CD8-positive, alpha-beta memory T cell (primary cell): ENCODE results near the gene RAB3GAP2. TPM values are rescaled to one million over a fixed set of nuclear protein-coding genes. Genes with fewer than 3 reads are reported as not detected.
"Not testable (repeated sequence)": the region's sequence is repeated elsewhere in the genome, so short reads cannot be mapped to it uniquely, and the experiment has no call there.

Source experiments
- CTCF ChIA-PET: fragments of 350-600 bp; sonication (Branson Sonifier 250); formaldehyde crosslinking; loops from one replicate; lab custom pipeline; 2021; ENCODE audit warnings: antibody characterized with exemption; lab: Charles Lee
- POLR2A ChIA-PET: fragments of 350-600 bp; sonication (Branson Sonifier 250); formaldehyde crosslinking; loops from one replicate; lab custom pipeline; 2021; ENCODE audit warnings: antibody characterized with exemption; lab: Charles Lee
- DNase-seq, 5 donors: peaks; one replicate each; pipeline versions ENCODE4 v3.0.0 to v3.0.0-alpha.2; 2020 to 2022; ENCODE audit warnings: mixed read lengths in 1 of 5
- H3K27ac ChIP-seq: one replicate; pipeline ENCODE4 v1.7.0; 2013; ENCODE audit warnings: low read depth, mild to moderate bottlenecking, low read length, moderate library complexity
- H3K27me3 ChIP-seq: 2 replicates; pipeline ENCODE4 v1.7.0; 2013; ENCODE audit warnings: low read length, mild to moderate bottlenecking; ENCODE audit not compliant: insufficient read depth, poor library complexity, severe bottlenecking
- H3K36me3 ChIP-seq: 2 replicates; pipeline ENCODE4 v1.7.0; 2013; ENCODE audit warnings: mild to moderate bottlenecking, low read length, moderate library complexity; ENCODE audit not compliant: insufficient read depth
- H3K4me1 ChIP-seq: 2 replicates; pipeline ENCODE4 v1.7.0; 2013; ENCODE audit warnings: mild to moderate bottlenecking, low read length, moderate library complexity; ENCODE audit not compliant: insufficient read depth
- H3K4me3 ChIP-seq: 2 replicates; pipeline ENCODE4 v1.7.0; 2013; ENCODE audit warnings: mild to moderate bottlenecking, low read length
- H3K9me3 ChIP-seq: 2 replicates; pipeline ENCODE4 v1.7.0; 2013; ENCODE audit warnings: mild to moderate bottlenecking, low read length
- H3K27ac Mint-ChIP-seq, 8 donors: one replicate each; pipeline ENCODE4 v1.8.0; 2020 to 2021; ENCODE audit warnings: mixed read lengths in 8 of 8, mild to moderate bottlenecking in 6 of 8, inconsistent platforms in 3 of 8, moderate library complexity in 3 of 8
- H3K27me3 Mint-ChIP-seq, 2 donors: one replicate each; pipeline ENCODE4 v1.8.0; 2020 to 2021; ENCODE audit warnings: mixed read lengths in 2 of 2, mild to moderate bottlenecking in 1 of 2, moderate library complexity in 1 of 2
- H3K36me3 Mint-ChIP-seq, 3 donors: one replicate each; pipeline ENCODE4 v1.8.0; 2020 to 2021; ENCODE audit warnings: mixed read lengths in 3 of 3, inconsistent platforms in 1 of 3, mild to moderate bottlenecking in 1 of 3
- H3K4me1 Mint-ChIP-seq, 3 donors: one replicate each; pipeline ENCODE4 v1.8.0; 2020 to 2021; ENCODE audit warnings: mixed read lengths in 3 of 3, inconsistent platforms in 1 of 3, mild to moderate bottlenecking in 1 of 3
- H3K4me3 Mint-ChIP-seq, 7 donors: one replicate each; pipeline ENCODE4 v1.8.0; 2020 to 2021; ENCODE audit warnings: mixed read lengths in 7 of 7, mild to moderate bottlenecking in 6 of 7, moderate library complexity in 4 of 7, inconsistent platforms in 2 of 7
- H3K9me3 Mint-ChIP-seq, 5 donors: one replicate each; pipeline ENCODE4 v1.8.0; 2020 to 2022; ENCODE audit warnings: mixed read lengths in 5 of 5, mild to moderate bottlenecking in 3 of 5, moderate library complexity in 2 of 5, inconsistent platforms in 1 of 5
- polyA plus RNA-seq: library from polyadenylated mRNA; unstranded; fragments of 300-500 nt; fragmentation: Illumina TruSeq; gene quantifications from one replicate; pipeline ENCODE4 v1.2.3, GENCODE V29; 2021
- total RNA-seq, 2 experiments: library from RNA; stranded (reverse); gene quantifications; one replicate each; pipeline ENCODE4 v1.2.3, GENCODE V29; 2021

The RAB3GAP2 gene
- total and polyA plus RNA-seq, 3 experiments from 2014 or later = 26.3 to 44.8 (median 41.8) TPM

GRCh38 chr1:220267630-220268029 lies 4.6 kb downstream of the RAB3GAP2 start:
- no peak overlapping the region for H3K27ac ChIP-seq
- H3K9me3 Mint-ChIP-seq = no peaks in the 10 kb centered on the region
- H3K36me3 ChIP-seq = peaks cover 9% of the 10 kb centered on the region
- H3K4me3 Mint-ChIP-seq = no peak overlapping the region
- H3K4me3 ChIP-seq = no peak overlapping the region
- H3K27ac Mint-ChIP-seq = no peak overlapping the region
- ChIA-PET CTCF (no interaction called here), POLR2A (no interaction called here)
- peaks cover 28 to 43% (median 40%) of the 10 kb centered on the region in 3 donors for H3K4me1 Mint-ChIP-seq
- H3K27me3 Mint-ChIP-seq = no peaks in the 10 kb centered on the region
- DNase-seq = no peak
- H3K9me3 ChIP-seq = no peaks in the 10 kb centered on the region
- H3K36me3 Mint-ChIP-seq = peaks cover 15 to 47% (median 28%) of the 10 kb centered on the region in 3 donors
- peaks cover 33% of the 10 kb centered on the region for H3K4me1 ChIP-seq
- H3K27me3 ChIP-seq = no peaks in the 10 kb centered on the region

- Mint-ChIP-seq H3K4me1 (peaks cover 53 to 68% (median 65%) of the 10 kb centered on the region in 3 donors), H3K9me3 (peaks cover 0 to 20% (median 8%) of the 10 kb centered on the region in 5 donors), H3K36me3 (peaks cover 20 to 61% (median 39%) of the 10 kb centered on the region in 3 donors)
- H3K27me3 Mint-ChIP-seq, POLR2A ChIA-PET, H3K36me3 ChIP-seq, DNase-seq, H3K27ac ChIP-seq, H3K9me3 ChIP-seq, H3K4me3 ChIP-seq, CTCF ChIA-PET, H3K27me3 ChIP-seq, H3K27ac Mint-ChIP-seq, H3K4me1 ChIP-seq, H3K4me3 Mint-ChIP-seq: not testable (repeated sequence)
These were observed 12.0 kb downstream of the RAB3GAP2 start for GRCh38 chr1:220260228-220260627.

- H3K27ac ChIP-seq, H3K27me3 Mint-ChIP-seq, POLR2A ChIA-PET, H3K27ac Mint-ChIP-seq, CTCF ChIA-PET, H3K36me3 ChIP-seq, H3K27me3 ChIP-seq, H3K4me3 ChIP-seq, H3K4me1 ChIP-seq, DNase-seq, H3K9me3 ChIP-seq: not testable (repeated sequence)
- peaks cover 0 to 20% (median 8%) of the 10 kb centered on the region in 5 donors for H3K9me3 Mint-ChIP-seq
- H3K36me3 Mint-ChIP-seq = peaks cover 21 to 61% (median 40%) of the 10 kb centered on the region in 3 donors
- peaks cover 55 to 68% (median 62%) of the 10 kb centered on the region in 3 donors for H3K4me1 Mint-ChIP-seq
- H3K4me3 Mint-ChIP-seq = peak overlapping the region in 2 of 7 donors; percentile 8 to 20
These were observed 12.5 kb downstream of the RAB3GAP2 start for GRCh38 chr1:220259756-220260155.

- Mint-ChIP-seq H3K36me3 (peaks cover 28 to 72% (median 53%) of the 10 kb centered on the region in 3 donors), H3K27ac (peak overlapping the region in 2 of 8 donors; percentile 7 to 73), H3K4me1 (peaks cover 49 to 66% (median 51%) of the 10 kb centered on the region in 3 donors), H3K9me3 (peaks cover 0 to 23% (median 4%) of the 10 kb centered on the region in 5 donors)
- DNase-seq, H3K4me3 ChIP-seq, POLR2A ChIA-PET, H3K4me3 Mint-ChIP-seq, H3K27ac ChIP-seq, H3K27me3 Mint-ChIP-seq, CTCF ChIA-PET, H3K4me1 ChIP-seq, H3K9me3 ChIP-seq, H3K27me3 ChIP-seq: not testable (repeated sequence)
- peaks cover 11% of the 10 kb centered on the region for H3K36me3 ChIP-seq
These were observed 16.1 kb downstream of the RAB3GAP2 start for GRCh38 chr1:220256194-220256593.

GRCh38 chr1:220255204-220255603 lies 17.0 kb downstream of the RAB3GAP2 start:
- ChIA-PET CTCF (no interaction called here), POLR2A (no interaction called here)
- H3K27ac Mint-ChIP-seq = peak overlapping the region in 6 of 8 donors; percentile 11 to 72 (median 30)

GRCh38 chr1:220253290-220253689 lies 19.0 kb downstream of the RAB3GAP2 start:
- Histone ChIP-seq H3K36me3 (peaks cover 11% of the 10 kb centered on the region), H3K9me3 (peaks cover 16% of the 10 kb centered on the region)
- peaks cover 47 to 80% (median 65%) of the 10 kb centered on the region in 3 donors for H3K36me3 Mint-ChIP-seq
- H3K27me3 Mint-ChIP-seq, H3K4me3 Mint-ChIP-seq, H3K4me3 ChIP-seq, CTCF ChIA-PET, DNase-seq, H3K27ac ChIP-seq, POLR2A ChIA-PET, H3K27me3 ChIP-seq, H3K4me1 ChIP-seq: not testable (repeated sequence)
- H3K4me1 Mint-ChIP-seq = peaks cover 31 to 38% (median 32%) of the 10 kb centered on the region in 3 donors
- H3K9me3 Mint-ChIP-seq = peaks cover 6 to 30% (median 22%) of the 10 kb centered on the region in 5 donors
- H3K27ac Mint-ChIP-seq = peak overlapping the region in 1 of 8 donors; percentile 0

More at GRCh38 chr1:220255204-220255603, 17.0 kb downstream of the RAB3GAP2 start:
- H3K4me1 Mint-ChIP-seq = peaks cover 46 to 57% (median 49%) of the 10 kb centered on the region in 3 donors
- no peak for DNase-seq
- Histone ChIP-seq H3K4me1 (no peaks in the 10 kb centered on the region), H3K4me3 (no peak overlapping the region), H3K27me3 (no peaks in the 10 kb centered on the region), H3K36me3 (peaks cover 11% of the 10 kb centered on the region), H3K9me3 (peaks cover under 1% of the 10 kb centered on the region), H3K27ac (no peak overlapping the region)
- H3K4me3 Mint-ChIP-seq = no peak overlapping the region
- H3K36me3 Mint-ChIP-seq = peaks cover 36 to 77% (median 52%) of the 10 kb centered on the region in 3 donors
- no peaks in the 10 kb centered on the region for H3K27me3 Mint-ChIP-seq
- peaks cover 0 to 26% (median 6%) of the 10 kb centered on the region in 5 donors for H3K9me3 Mint-ChIP-seq

GRCh38 chr1:220251272-220251671 lies 21.0 kb downstream of the RAB3GAP2 start:
- H3K36me3 ChIP-seq = peaks cover 11% of the 10 kb centered on the region
- H3K4me1 ChIP-seq = no peaks in the 10 kb centered on the region
- no peak overlapping the region for H3K4me3 ChIP-seq
- peaks cover 53 to 77% (median 71%) of the 10 kb centered on the region in 3 donors for H3K36me3 Mint-ChIP-seq
- H3K27ac ChIP-seq = no peak overlapping the region
- no peaks in the 10 kb centered on the region for H3K27me3 Mint-ChIP-seq
- DNase-seq = no peak
- no peak overlapping the region for H3K4me3 Mint-ChIP-seq
- peaks cover 17 to 27% (median 20%) of the 10 kb centered on the region in 3 donors for H3K4me1 Mint-ChIP-seq
- H3K27me3 ChIP-seq = no peaks in the 10 kb centered on the region
- peaks cover 16% of the 10 kb centered on the region for H3K9me3 ChIP-seq
- ChIA-PET POLR2A (no interaction called here), CTCF (no interaction called here)
- H3K9me3 Mint-ChIP-seq = peaks cover 12 to 37% (median 27%) of the 10 kb centered on the region in 5 donors
- H3K27ac Mint-ChIP-seq = no peak overlapping the region

GRCh38 chr1:220250681-220251080 lies 21.6 kb downstream of the RAB3GAP2 start:
- DNase-seq = no peak
- H3K4me3 ChIP-seq = no peak overlapping the region
- CTCF ChIA-PET = no interaction called here
- H3K27me3 ChIP-seq = no peaks in the 10 kb centered on the region
- H3K4me1 ChIP-seq = no peaks in the 10 kb centered on the region
- H3K9me3 ChIP-seq = peaks cover 16% of the 10 kb centered on the region
- peaks cover 11% of the 10 kb centered on the region for H3K36me3 ChIP-seq
- H3K27ac Mint-ChIP-seq = no peak overlapping the region
- H3K4me1 Mint-ChIP-seq = peaks cover 12 to 26% (median 19%) of the 10 kb centered on the region in 3 donors
- H3K27me3 Mint-ChIP-seq = no peaks in the 10 kb centered on the region
- no peak overlapping the region for H3K27ac ChIP-seq
- no peak overlapping the region for H3K4me3 Mint-ChIP-seq
- peaks cover 51 to 77% (median 73%) of the 10 kb centered on the region in 3 donors for H3K36me3 Mint-ChIP-seq
- peaks cover 12 to 41% (median 27%) of the 10 kb centered on the region in 5 donors for H3K9me3 Mint-ChIP-seq
- POLR2A ChIA-PET = no interaction called here
